Keratinocyte (primary cell): ENCODE results near the gene LASP1NB.

Experiments
- DNase-seq: peaks from one replicate; pipeline ENCODE4 v3.0.0-alpha.2; 2011; ENCODE audit warnings: low read depth, missing footprints, low spot score
- FAIRE-seq: peaks from 2 replicates; lab custom pipeline; 2011; peaks lifted over from hg19 to GRCh38; lab: Jason Lieb, UNC
- H2AFZ ChIP-seq: 2 replicates; pipeline ENCODE4 v1.6.0; 2012; ENCODE audit warnings: low read length, control low read depth, inconsistent platforms; ENCODE audit not compliant: control insufficient read depth
- H3K27ac ChIP-seq: 2 replicates; pipeline ENCODE4 v1.5.1; 2011; ENCODE audit warnings: low read length; ENCODE audit not compliant: control insufficient read depth, insufficient read depth
- H3K27me3 ChIP-seq: 3 replicates; pipeline ENCODE4 v1.6.0; 2011; ENCODE audit warnings: low read length; ENCODE audit not compliant: control insufficient read depth, insufficient read depth; ENCODE audit errors: extremely low read depth
- H3K36me3 ChIP-seq, 2 experiments: 2 replicates in 1 of 2; 3 replicates in 1 of 2; pipeline ENCODE4 v1.5.1; 2011; ENCODE audit warnings: low read length in 2 of 2, mild to moderate bottlenecking in 1 of 2; ENCODE audit not compliant: control insufficient read depth in 2 of 2, insufficient read depth in 2 of 2; ENCODE audit errors: extremely low read depth in 1 of 2
- H3K4me1 ChIP-seq: 3 replicates; pipeline ENCODE4 v1.5.1; 2011; ENCODE audit warnings: low read length; ENCODE audit not compliant: control insufficient read depth, insufficient read depth; ENCODE audit errors: extremely low read depth
- H3K4me2 ChIP-seq: 3 replicates; pipeline ENCODE4 v1.6.0; 2011; ENCODE audit warnings: low read depth, low read length; ENCODE audit not compliant: control insufficient read depth, insufficient read depth; ENCODE audit errors: extremely low read depth
- H3K4me3 ChIP-seq, 3 experiments: fragments of 200-600 bp in 1 of 3; sonication (generic) in 1 of 3; 2 replicates in 2 of 3; 3 replicates in 1 of 3; pipeline ENCODE4 v1.5.1; 2011 to 2016; ENCODE audit warnings: low read length in 3 of 3, mild to moderate bottlenecking in 3 of 3, control low read depth in 2 of 3, inconsistent platforms in 1 of 3, low read depth in 1 of 3, mixed read lengths in 1 of 3, mixed run types in 1 of 3, moderate library complexity in 1 of 3; ENCODE audit not compliant: control insufficient read depth in 2 of 3, insufficient read depth in 2 of 3; ENCODE audit errors: extremely low read depth in 1 of 3
- H3K79me2 ChIP-seq: 2 replicates; pipeline ENCODE4 v1.6.0; 2012; ENCODE audit warnings: low read length; ENCODE audit not compliant: control insufficient read depth, insufficient read depth
- H3K9ac ChIP-seq: 3 replicates; pipeline ENCODE4 v1.6.0; 2011; ENCODE audit warnings: low read length; ENCODE audit not compliant: control insufficient read depth, insufficient read depth; ENCODE audit errors: extremely low read depth
- H3K9me1 ChIP-seq: 3 replicates; pipeline ENCODE4 v1.6.0; 2011; ENCODE audit warnings: low read length; ENCODE audit not compliant: control insufficient read depth, insufficient read depth; ENCODE audit errors: extremely low read depth
- H3K9me3 ChIP-seq: 2 replicates; pipeline ENCODE4 v1.5.1; 2012; ENCODE audit warnings: low read depth, low read length; ENCODE audit not compliant: control insufficient read depth
- H4K20me1 ChIP-seq: 3 replicates; pipeline ENCODE4 v1.6.0; 2011; ENCODE audit warnings: low read length; ENCODE audit not compliant: control insufficient read depth, insufficient read depth; ENCODE audit errors: extremely low read depth
- CTCF ChIP-seq, 3 experiments: IDR thresholded peaks in 1 of 3; conservative IDR thresholded peaks in 1 of 3; optimal IDR thresholded peaks in 1 of 3; 2 replicates in 2 of 3; 3 replicates in 1 of 3; pipeline versions ENCODE3 to v1.5.1; 2011; ENCODE audit warnings: low read length in 3 of 3, mild to moderate bottlenecking in 3 of 3, moderate library complexity in 2 of 3, control low read depth in 1 of 3, inconsistent platforms in 1 of 3; ENCODE audit not compliant: insufficient read depth in 2 of 3; ENCODE audit errors: extremely low read depth in 1 of 3
- EZH2 ChIP-seq: IDR thresholded peaks from one replicate; pipeline ENCODE4 v1.6.1; 2012; ENCODE audit warnings: inconsistent platforms, mild to moderate bottlenecking, low read length, moderate library complexity
- dilution Hi-C: fragments of 300-500 bp; cut with MboI; formaldehyde crosslinking; loops from one replicate; pipeline ENCODE4 v1.7.0; 2020; ENCODE audit warnings: low sequenced_read_pairs; ENCODE audit not compliant: extremely low pct_ligation_motif_present

Gene LASP1NB

GRCh38 chr17:38917259-38917658 is 8.2 kb upstream of the LASP1NB start:
- peaks cover 8% of the 10 kb centered on the region for H4K20me1 ChIP-seq
- H3K4me2 ChIP-seq: no peak overlapping the region
- DNase-seq: no peak
- no peaks in the 10 kb centered on the region for H3K9me1 ChIP-seq
- no peak for TF ChIP-seq CTCF (optimal IDR thresholded peaks at IDR 0.05 in 1 of 3, IDR thresholded peaks at IDR 0.05 in 1 of 3, conservative IDR thresholded peaks at IDR 0.05 in 1 of 3; ENCODE audit: extremely low read depth in 1 of 3, insufficient read depth in 2 of 3, low read length in 3 of 3)
- TF ChIP-seq EZH2: no peak
- no peak for FAIRE-seq
- H3K4me3 ChIP-seq: no peak overlapping the region
- dilution Hi-C loops: no loop called here
- peaks cover 6% of the 10 kb centered on the region for H3K79me2 ChIP-seq
- H3K36me3 ChIP-seq: peaks cover 57 to 58% of the 10 kb centered on the region in 2 experiments
- H3K4me1 ChIP-seq: no peaks in the 10 kb centered on the region
- no peaks in the 10 kb centered on the region for H3K27me3 ChIP-seq
- no peak overlapping the region for H3K9ac ChIP-seq
- H3K9me3 ChIP-seq: no peaks in the 10 kb centered on the region
- H3K27ac ChIP-seq: no peak overlapping the region
- H2AFZ ChIP-seq: no peak overlapping the region

GRCh38 chr17:38918129-38918913 is 7.1 kb upstream of the LASP1NB start:
- H3K4me2 ChIP-seq: no peak overlapping the region
- H3K4me1 ChIP-seq: no peaks in the 10 kb centered on the region
- dilution Hi-C loops: no loop called here
- peaks cover 49% of the 10 kb centered on the region in 2 experiments for H3K36me3 ChIP-seq
- no peak overlapping the region for H3K4me3 ChIP-seq
- H3K9me3 ChIP-seq: no peaks in the 10 kb centered on the region
- H2AFZ ChIP-seq: no peak overlapping the region
- peaks cover 5% of the 10 kb centered on the region for H4K20me1 ChIP-seq
- TF ChIP-seq CTCF (optimal IDR thresholded peaks at IDR 0.05 in 1 of 3, IDR thresholded peaks at IDR 0.05 in 1 of 3, conservative IDR thresholded peaks at IDR 0.05 in 1 of 3; ENCODE audit: extremely low read depth in 1 of 3, insufficient read depth in 2 of 3, low read length in 3 of 3): peak in 1 of 3 experiments; percentile 36
- no peak for TF ChIP-seq EZH2
- H3K9ac ChIP-seq: no peak overlapping the region
- DNase-seq (no peak), FAIRE-seq (no peak)
- H3K27me3 ChIP-seq: no peaks in the 10 kb centered on the region
- no peaks in the 10 kb centered on the region for H3K79me2 ChIP-seq
- H3K27ac ChIP-seq: no peak overlapping the region
- H3K9me1 ChIP-seq: no peaks in the 10 kb centered on the region
